Left cardiac atrium (tissue), 4 donors: Measurements from ENCODE around the gene RACGAP1. TPM values are rescaled to one million over a fixed set of nuclear protein-coding genes. Genes with fewer than 3 reads are reported as not detected.

Experiments used
- ATAC-seq, 2 donors: fragments of 200-7000 bp; cut with Tn5 transposase; one replicate each; pipeline ENCODE4 v1.9.1; 2020; ENCODE audit warnings: mild to moderate bottlenecking in 2 of 2, moderate library complexity in 2 of 2
- DNase-seq: peaks from one replicate; pipeline ENCODE4 v3.0.0-alpha.2; 2020
- intact Hi-C, 2 donors: fragments of 100-400 bp; cut with DNase I; formaldehyde crosslinking; loops; one replicate each; pipeline versions ENCODE4 v1.14.1 to v1.15.1; 2022 to 2023
- total RNA-seq, 2 donors: library from RNA; stranded (reverse); fragmentation: NEBNext Ultra II Directional; extraction: Animal tissue kit (Norgen Biotek cat#: 25700); gene quantifications; one replicate each; pipeline ENCODE4 v1.2.1, GENCODE V29; 2021
- donor health status: DM: no; HTN: yes; CAD: no.
- donor health status: DM: no; HTN: yes; CAD: no; lungs with severe emphysema.
- donor health status: DM: yes; HTN: yes; CAD: no.
- donor health status: Dilated cardiomyopathy.

The RACGAP1 gene
- total RNA-seq, 2 donors from 2014 or later, result 4.8 to 10.4 TPM

GRCh38 chr12:49954863-49955830 is 70.1 kb downstream of the RACGAP1 start:
- intact Hi-C loops, result loop anchor here in 1 of 2 donors (10.0 kb wide), 1 partner anchor 80 kb away; no protein-coding TSS in a partner anchor
- ATAC-seq (peak in 1 of 2 donors; percentile 27), DNase-seq (no peak)

- DNase-seq (no peak), ATAC-seq (no peak)
- intact Hi-C loops, result loop anchor here in 1 of 2 donors (10.0 kb wide), 1 partner anchor 79 kb away; no protein-coding TSS in a partner anchor
These were observed 71.1 kb downstream of the RACGAP1 start for GRCh38 chr12:49953961-49954846.

- no peak for ATAC-seq
- intact Hi-C loops, result loop anchor here in 1 of 2 donors (10.0 kb wide), 1 partner anchor 78 kb away; no protein-coding TSS in a partner anchor
- no peak for DNase-seq
These were observed 72.1 kb downstream of the RACGAP1 start for GRCh38 chr12:49953151-49953550.

- DNase-seq, result no peak
These were observed 72.8 kb downstream of the RACGAP1 start for GRCh38 chr12:49952391-49953055.

GRCh38 chr12:49951411-49952240 is 73.7 kb downstream of the RACGAP1 start:
- ATAC-seq (no peak), DNase-seq (no peak)
- intact Hi-C loops, result loop anchor here in 1 of 2 donors (10.0 kb wide), 1 partner anchor 77 kb away; no protein-coding TSS in a partner anchor

More at GRCh38 chr12:49952391-49953055, 72.8 kb downstream of the RACGAP1 start:
- no peak for ATAC-seq
- intact Hi-C loops, result loop anchor here in 1 of 2 donors (10.0 kb wide), 1 partner anchor 78 kb away; no protein-coding TSS in a partner anchor

GRCh38 chr12:49950273-49951251 is 74.7 kb downstream of the RACGAP1 start, which contains the start of gene AQP2:
Gene AQP2, plus strand, starts transcription at chr12:49950737. Its CDS starts 94 bp downstream, at chr12:49950831.
- intact Hi-C loops, result loop anchor here in 1 of 2 donors (10.0 kb wide), 1 partner anchor 76 kb away; no protein-coding TSS in a partner anchor
- DNase-seq, result no peak
- ATAC-seq, result peak in 1 of 2 donors; percentile 62

GRCh38 chr12:49949866-49950265 is 75.4 kb downstream of the RACGAP1 start:
- DNase-seq (no peak), ATAC-seq (no peak)
- intact Hi-C loops, result loop anchor here (5.0 to 10.0 kb wide), 2 partner anchors 75 to 83 kb away; no protein-coding TSS in a partner anchor

- no peak for DNase-seq
- intact Hi-C loops, result loop anchor here in 1 of 2 donors (5.0 kb wide), 1 partner anchor 82 kb away; no protein-coding TSS in a partner anchor
These were observed 76.1 kb downstream of the RACGAP1 start for GRCh38 chr12:49948866-49949845.

GRCh38 chr12:49947593-49948226 is 77.6 kb downstream of the RACGAP1 start:
- DNase-seq, result no peak
- intact Hi-C loops, result loop anchor here in 1 of 2 donors (5.0 kb wide), 1 partner anchor 80 kb away; no protein-coding TSS in a partner anchor
- no peak for ATAC-seq

More at GRCh38 chr12:49948866-49949845, 76.1 kb downstream of the RACGAP1 start:
- ATAC-seq, result no peak

GRCh38 chr12:49946497-49946896 is 78.8 kb downstream of the RACGAP1 start:
- intact Hi-C loops, result loop anchor here in 1 of 2 donors (5.0 kb wide), 1 partner anchor 79 kb away; no protein-coding TSS in a partner anchor
- ATAC-seq, result no peak
- DNase-seq, result no peak

- intact Hi-C loops, result loop anchor here in 1 of 2 donors (5.0 kb wide), 1 partner anchor 79 kb away; no protein-coding TSS in a partner anchor
- ATAC-seq (no peak), DNase-seq (no peak)
These were observed 79.2 kb downstream of the RACGAP1 start for GRCh38 chr12:49946086-49946485.

- intact Hi-C loops, result loop anchor here in 1 of 2 donors (5.0 kb wide), 1 partner anchor 78 kb away; no protein-coding TSS in a partner anchor
- DNase-seq (peak; percentile 88), ATAC-seq (peak; percentile 96 to 97)
These were observed 79.8 kb downstream of the RACGAP1 start for GRCh38 chr12:49945394-49946080.

- ATAC-seq (no peak), DNase-seq (no peak)
- intact Hi-C loops, result loop anchor here in 1 of 2 donors (5.0 kb wide), 1 partner anchor 77 kb away; no protein-coding TSS in a partner anchor
These were observed 80.6 kb downstream of the RACGAP1 start for GRCh38 chr12:49944718-49945117.

- ATAC-seq (no peak), DNase-seq (no peak)
- intact Hi-C loops, result no loop called here
These were observed 81.2 kb downstream of the RACGAP1 start for GRCh38 chr12:49944046-49944445.
